AG08395 (cell line): ENCODE measurements around the gene TNFRSF6B.
"Not testable (repeated sequence)": the region's sequence is repeated elsewhere in the genome, so short reads cannot be mapped to it uniquely, and the experiment has no call there.

Experiments
- DNase-seq: peaks from one replicate; pipeline ENCODE4 v3.0.0; 2012; ENCODE audit warnings: mixed read lengths, low spot score

The TNFRSF6B gene

DNA sequence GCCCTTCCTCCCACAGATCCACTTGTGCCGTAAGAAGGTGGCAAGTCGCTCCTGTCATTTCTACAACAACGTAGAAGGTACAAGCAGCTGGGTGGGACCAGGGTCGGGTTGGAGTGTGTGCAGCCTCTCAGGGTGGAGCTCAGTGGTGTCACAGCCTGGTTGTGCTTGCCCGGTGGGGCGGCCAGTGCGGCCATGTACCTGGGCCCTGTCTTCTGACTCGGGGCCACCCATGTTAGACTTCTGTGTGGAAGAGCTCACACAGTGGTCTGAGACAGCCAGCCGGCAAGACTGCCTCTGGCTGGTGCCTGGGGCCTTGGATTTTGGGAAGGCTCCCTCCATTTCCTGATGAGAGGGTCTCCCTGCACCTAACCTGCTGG is 33.7 kb upstream of the TNFRSF6B start:
- no peak for DNase-seq

DNA sequence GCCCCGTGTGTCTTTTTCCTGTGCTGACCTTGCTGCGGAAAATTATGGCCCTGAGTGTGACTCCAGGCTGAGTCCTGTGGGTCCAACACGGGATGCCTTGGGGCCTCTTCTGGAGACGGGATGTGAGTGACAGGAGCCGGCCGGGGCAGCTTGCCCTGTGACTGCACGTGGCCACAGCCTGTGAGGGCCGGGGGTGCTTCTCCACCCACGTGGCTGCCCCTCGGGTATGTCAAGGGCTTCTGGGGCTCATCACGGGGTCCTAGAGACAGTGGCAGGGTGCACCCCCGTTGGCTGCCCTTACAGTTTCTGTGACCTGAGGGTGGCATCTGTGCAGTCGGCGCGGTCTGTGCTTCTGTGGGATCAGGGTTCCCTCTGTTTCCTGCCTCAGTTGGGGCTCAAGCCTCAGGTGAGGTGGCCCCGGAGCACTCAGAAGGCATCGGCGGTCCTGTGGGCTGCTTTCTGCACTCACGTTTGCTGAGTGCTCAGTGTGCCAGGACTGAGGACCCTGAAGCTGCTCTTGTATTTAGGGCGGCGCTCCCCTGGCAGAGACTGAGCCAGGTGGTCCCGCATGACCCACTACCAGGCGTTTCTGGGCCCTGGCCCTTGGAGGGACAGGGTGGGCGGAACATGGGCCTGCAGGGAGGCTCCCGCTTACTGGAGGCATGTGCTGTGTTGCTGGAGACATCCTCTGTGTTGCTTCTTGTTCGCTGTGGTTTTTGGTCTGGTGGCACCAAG is 33.0 kb upstream of the TNFRSF6B start:
- DNase-seq, result no peak

DNA sequence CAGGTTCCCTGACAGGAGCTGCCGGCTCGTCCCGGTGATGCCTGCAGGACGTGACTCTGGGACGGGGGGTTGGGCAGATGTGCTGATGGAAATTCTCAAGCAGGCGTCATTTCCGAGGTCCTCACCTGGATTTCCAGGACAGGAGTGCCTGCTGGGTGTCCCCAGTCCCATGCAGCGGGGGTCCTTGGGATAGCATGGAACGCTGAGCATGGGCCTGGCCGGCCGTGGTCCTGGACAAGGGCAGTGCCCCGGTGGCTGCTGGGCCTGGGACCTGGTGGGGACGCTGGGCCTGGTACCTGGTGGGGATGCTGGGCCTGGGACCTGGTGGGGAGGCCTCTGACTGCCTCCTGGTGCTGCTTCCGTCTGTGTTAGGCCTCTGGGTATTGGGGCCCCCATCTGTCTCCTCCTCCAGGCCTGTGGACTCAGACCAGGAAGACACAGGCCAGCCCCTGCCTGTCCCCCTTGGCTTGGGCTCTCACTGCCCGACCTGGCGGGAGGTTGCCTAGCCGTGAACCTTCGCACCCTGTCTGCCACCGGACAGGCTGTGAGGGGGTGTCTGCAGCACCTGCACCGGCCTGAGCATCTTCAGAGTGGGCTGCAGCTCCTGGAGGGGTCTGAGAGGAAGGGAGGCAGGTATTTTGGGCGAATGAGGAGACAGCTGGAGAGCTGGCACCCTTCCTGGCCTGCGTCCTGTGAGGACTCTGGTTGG is 32.2 kb upstream of the TNFRSF6B start:
- DNase-seq, result no peak

DNA sequence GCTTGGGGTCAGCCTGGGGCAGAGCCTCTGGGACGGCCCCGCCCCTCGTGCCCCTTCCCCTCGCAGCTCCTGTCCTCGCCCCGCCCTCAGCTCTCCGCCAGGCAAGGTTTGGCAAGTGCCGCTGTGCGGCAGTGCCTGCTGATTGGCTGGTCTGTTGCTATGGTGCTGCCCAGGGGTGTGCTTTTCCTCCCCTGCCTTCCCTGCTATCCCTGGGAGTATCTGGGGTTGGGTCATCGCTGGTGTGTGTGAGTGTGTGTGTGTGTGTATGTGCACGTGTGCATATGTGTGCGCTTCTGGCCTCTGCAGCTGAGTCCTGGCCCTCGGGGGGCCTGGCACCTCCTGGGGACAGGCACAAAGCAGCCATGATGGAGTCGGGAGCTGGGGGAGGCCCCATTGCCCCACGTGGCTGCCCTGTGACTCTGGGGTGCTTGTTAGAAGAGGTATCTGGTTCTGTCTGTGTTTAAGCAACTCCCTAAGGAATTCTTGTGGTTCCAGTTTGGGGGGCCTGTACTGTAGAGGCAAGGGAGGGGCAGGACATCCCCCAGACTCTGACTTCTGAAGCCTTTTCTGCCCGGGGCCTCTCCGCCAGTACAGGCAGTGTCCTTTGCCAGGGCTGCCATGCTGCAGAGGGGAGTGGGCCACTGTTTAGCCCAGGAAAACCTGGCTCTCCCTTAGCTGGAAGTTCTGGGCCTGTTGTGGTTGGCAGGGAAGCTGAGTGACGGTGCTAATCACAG is 31.4 kb upstream of the TNFRSF6B start:
- no peak for DNase-seq

DNA sequence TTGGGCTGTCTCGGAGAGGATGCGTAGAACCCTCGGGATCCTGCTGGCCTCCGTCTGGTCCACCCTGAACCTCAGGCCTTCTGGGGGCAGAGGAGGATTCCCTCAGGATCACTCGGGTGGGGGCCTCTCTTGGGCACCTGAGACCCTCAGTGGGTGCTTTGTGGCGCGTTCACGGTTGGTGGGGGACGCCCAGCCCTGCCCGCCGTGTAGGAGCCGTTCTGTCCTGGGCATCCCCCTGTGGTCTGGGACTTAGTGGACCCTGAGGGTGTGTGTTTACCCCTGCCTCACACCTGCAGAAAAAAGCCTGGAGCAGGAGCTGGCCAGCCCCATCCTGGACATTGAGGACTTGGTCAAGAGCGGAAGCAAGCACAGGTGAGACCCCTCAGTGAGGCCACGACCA is 30.7 kb upstream of the TNFRSF6B start:
- DNase-seq, result no peak

DNA sequence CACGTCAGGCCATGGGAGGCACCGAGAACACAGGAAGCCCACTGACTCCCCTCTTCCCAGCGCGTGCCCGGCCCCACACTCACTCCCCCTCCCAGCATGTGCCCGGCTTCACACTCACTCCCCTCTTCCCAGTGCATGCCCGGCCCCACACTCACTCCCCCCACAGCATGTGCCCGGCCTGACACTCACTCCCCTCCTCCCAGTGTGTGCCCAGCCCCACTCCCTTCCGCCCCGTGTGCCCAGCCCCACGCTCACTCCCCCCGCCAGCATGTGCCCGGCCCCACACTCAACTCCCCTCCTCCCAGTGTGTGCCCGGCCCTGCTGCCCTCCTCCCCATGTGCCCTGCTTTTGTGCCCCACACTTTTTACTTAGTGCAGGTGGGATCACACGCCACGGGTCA is 28.6 kb upstream of the TNFRSF6B start:
- DNase-seq, result no peak

DNA sequence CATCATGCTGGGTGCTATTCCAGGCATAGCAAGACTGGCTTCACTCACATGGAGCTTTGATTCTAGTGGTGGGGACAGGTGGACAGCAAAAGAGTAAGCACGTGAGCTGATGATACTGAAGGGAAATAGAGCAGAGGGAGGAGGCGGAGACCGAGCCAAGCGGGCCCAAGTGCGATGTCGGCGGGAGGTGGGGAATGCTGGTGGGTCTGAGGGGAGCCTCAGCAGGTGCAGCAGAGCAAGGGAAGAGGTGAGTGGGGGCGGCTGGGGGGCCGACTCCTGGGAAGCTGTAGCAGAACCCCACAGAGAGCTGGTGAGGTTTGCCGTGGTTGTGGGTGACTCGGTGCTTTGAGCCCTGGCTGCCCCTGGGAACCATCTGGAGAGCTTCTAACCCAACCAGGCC is 28.1 kb upstream of the TNFRSF6B start:
- no peak for DNase-seq

DNA sequence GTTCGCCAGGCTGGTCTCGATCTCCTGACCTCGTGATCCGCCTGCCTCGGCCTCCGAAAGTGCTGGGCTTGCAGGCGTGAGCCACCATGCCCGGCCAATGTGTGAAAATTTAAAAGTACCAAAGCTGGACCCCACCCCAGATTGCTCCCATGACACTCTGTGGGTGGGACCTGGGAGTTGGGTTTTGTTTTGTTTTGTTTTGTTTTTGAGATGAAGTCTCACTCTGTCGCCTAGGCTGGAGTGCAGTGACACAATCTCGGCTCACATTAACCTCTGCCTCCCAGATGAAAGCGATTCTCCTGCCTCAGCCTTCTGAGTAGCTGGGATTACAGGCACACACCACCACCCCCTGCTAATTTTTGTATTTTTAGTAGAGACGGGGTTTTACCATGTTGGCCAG is 24.8 kb upstream of the TNFRSF6B start:
- DNase-seq, result not testable (repeated sequence)

DNA sequence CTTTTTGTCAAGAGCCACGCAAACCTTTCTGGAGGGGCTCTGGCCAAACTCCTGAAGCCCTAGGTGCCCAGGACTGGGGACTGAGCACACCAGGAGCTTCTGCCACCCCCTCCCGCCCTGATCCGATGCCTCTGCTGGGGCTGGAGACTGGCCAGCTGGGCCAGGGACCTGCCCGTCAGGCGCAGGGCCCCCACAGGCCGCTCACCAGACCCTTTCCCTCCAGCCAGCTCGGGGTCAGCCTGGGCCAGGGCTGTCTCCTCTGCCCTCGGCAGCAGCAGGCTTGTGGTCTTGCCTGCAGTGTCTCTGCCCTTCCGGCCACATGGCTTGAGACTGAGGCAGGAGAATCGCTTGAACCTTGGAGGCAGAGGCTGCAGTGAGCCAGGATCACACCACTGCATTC is 23.8 kb upstream of the TNFRSF6B start:
- DNase-seq, result no peak

DNA sequence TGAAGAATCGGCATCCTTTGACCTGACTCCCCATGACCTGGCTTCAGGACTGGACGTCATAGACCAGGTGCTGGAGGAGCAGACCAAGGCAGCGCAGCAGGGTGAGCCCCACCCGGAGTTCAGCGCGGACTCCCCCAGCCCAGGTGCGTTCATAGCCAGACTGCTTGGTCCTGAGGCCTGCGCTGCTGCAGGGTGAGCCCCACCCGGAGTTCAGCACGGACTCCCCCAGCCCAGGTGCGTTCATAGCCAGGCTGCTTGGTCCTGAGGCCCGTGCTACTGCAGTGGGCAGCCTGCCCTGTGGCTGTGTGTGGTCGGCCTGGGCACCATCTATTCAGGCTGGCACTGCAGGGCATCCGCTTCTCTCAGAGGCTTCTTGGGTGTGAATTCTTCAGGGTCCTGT is 22.5 kb upstream of the TNFRSF6B start:
- DNase-seq, result no peak

DNA sequence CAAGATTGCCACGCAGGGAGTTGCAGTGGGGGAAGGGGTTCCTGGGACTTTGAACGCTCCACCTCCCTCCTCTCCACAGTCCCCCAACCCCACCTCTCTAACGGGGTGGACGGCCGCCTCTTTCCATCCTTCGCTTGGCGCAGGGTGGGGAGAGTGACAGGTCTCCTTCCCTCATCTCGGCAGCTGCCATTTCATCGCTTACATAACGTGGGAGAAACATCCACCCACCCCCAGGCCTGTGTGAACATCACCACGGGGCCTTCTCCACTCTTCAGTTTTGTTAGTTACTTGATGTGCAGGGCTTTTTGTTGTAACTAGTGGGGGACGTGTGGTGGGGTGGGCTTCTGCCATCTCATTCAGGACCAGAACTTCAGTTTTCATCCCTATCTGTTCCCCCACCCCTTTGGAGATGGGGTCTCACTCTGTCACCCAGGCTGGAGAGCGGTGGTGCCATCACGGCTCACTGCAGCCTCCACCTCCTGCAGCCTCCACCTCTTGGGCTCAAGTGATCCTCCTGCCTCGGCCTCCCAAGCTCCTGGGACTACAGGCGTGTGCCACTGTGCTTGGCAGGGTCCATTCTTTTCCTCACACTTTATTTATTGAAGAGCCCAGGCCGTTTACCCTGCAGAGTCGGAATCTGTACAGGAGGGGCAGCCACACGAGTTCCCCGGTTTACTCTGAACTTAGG is 20.6 kb upstream of the TNFRSF6B start:
- no peak for DNase-seq

DNA sequence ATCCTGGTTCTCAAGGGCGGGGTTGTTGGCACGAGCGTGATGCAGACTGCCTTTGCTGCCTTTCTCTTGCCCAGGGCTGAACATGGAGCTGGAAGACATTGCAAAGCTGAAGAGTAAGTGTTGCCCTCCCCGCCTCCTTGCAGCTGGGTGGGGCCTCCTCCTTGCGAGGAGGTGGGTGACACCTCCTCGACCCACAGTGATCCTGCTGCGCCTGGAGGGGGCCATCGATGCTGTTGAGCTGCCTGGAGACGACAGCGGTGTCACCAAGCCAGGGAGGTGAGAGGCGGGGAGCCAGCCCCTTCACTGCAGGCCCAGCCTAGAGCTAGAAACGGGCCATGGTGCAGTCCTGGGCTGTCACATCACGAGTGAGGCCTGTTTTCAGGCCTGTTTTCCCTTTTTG is 18.4 kb upstream of the TNFRSF6B start:
- no peak for DNase-seq

DNA sequence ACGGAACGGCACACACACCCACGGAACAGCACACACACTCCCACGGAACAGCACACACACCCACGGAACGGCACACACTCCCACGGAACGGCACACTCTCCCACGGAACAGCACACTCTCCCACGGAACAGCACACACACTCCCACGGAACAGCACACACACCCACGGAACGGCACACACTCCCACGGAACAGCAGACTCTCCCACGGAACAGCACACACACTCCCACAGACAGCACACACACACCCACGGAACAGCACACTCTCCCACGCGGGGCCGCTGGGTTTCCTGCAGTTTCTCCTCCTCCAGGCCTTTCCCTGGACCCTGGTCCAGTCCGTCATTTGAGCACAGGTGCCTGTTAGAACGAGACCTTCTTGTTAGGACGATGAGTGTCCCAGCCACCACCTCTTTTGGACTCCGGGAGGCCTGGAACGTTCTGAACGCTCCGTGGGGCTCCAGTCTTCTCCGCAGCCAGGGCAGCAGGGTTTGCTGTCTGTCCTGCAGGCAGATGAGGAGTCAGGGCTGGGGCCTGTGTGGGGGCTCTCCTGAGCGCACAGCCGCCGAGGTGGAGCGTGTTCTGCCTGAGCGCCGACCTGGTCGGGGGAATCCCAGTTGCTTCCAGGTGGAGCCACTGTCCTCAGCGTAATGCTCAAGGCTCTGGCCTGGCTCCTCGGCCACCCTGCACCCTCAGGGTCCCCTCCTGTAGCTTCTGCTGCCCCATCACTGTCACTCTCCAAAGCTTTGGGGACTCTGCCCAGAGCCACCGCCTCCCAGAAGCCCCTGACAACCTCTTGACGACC is 17.6 kb upstream of the TNFRSF6B start:
- DNase-seq, result no peak

DNA sequence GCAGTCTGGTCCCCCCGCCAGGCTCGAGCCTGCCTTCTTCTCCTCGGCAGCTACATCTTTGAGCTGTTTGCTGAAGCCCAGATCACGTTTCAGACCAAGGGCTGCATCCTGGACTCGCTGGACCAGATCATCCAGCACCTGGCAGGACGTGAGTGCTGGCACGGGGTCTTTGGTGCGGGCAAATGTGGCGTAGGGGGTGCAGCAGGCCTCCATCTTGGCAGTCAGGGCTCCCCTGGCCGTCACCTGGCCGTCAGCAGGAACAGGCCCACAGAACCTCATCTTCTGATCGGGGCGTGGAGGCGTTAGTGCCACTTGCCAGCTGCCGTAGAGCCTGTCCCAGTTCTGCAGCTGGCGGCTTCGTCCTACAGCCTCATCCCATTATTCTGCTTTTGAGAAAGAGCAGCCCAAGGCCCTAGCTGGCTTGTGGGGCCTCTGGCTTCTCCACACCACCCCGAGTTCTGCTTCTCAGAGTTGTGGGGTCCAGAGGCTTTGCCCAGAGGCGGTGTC is 16.6 kb upstream of the TNFRSF6B start:
- DNase-seq, result no peak

DNA sequence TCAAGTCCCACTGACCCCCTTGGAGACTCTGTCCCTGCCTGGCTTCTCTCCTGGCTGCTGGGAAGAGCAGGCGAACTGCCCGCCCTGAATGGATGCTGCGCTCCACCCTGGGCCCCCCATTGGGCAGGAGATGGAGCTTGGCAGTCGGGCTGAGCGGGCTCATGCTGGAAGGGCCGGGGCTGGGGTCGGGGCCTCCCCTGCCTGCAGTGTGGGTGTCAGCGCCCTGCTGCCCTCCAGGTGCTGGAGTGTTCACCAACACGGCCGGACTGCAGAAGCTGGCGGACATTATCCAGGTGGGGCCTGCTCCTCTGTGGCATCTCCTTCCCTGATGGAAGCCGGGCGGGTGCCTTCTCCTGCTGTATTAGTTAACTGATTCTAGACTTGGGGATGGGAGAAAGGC is 16.0 kb upstream of the TNFRSF6B start:
- no peak for DNase-seq

DNA sequence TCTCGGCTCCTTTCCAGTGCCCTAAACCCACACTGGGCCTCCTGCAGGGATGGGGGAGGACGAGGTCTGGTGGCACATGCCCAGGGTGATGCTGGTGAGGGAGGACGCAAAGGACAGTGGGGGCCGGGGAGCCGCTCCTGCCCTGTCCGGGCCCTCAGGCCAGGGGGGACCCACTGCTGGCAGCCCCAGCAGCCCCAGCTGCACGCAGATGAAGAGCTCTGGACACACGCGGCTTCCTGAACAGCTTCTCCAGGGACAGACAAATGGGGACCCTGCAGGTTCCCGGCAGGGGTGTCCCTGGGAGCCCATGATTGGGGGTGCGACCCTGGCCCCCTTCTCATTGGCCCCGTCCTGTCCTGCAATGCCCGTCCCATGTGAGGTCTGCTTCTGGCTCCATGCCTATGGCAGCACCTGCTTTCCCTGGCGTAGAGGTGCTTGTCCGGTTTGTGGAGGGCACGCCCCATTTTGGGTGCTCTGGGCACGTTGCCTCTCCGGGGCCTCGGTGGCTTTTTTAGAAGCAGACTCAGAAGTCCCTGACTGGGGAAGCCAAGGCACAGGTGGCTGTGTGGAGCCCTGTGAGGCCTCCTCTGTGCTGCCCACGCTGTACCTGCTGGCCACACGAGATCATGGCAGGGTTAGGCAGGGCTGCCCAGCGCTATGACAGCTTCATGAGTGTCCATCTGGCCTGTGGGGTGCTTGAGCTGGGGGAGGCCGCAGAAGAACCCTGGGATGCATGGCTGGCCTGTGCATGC is 15.4 kb upstream of the TNFRSF6B start:
- DNase-seq, result no peak

DNA sequence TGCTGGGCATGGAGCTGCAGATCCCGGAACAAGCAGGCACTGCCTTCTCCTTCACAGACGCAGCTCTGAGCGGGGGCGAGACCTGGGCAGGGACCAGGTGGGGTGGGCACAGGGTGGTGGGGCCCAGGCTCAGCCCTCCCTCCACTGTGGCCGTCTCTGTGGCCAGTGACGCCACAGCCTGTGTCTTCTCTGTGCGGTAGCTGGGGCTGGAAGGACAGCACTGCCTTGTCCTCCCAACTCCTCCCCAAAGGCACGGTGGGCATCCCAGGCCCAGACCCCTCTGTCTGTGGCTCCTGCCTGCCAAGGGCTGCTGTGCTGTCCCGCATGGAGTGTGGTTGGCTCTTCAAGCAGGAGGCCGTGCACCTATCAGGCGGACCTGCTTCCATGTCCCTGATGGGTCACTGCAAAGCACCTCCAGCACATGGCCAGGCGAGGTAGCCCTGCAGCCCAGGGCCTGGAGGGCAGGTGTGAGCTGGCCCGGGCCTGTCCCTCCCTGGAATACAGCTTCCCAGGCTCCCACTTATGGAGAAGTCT is 14.8 kb upstream of the TNFRSF6B start:
- DNase-seq, result no peak

DNA sequence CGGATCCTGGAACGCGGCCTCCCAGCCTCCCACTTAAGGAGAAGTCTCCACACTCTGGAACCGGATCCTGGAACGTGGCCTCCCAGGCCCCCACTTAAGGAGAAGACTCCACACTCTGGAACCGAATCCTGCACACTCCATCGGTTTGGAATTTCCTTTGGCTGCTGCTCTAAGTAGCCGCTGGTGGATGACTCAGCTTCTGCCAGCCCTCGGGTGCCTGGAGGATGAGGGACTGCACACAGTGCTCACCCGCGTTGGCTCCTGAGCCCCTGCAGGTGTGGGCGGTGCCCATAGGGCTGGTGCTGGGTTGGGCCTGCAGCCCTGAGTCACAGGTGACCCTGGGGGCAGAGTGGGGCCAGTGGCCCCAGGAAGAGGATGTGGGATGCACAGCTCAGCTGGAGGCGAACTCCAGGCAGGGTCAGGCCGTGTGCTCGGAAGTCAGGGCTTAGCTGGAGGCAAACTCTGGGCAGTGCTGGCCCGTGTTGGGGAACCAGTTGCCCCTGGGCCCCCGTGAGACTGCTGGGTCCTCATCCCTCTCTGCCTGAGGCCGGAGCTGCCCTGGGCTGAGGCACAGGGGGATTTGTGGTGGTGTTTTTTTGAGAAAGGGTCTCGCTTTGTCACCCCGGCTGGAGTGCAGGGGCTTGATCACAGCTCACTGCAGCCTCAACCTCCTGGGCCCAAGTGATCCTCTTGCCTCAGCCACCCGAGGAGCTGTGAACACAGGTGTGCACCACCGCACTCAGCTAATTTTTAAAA is 13.9 kb upstream of the TNFRSF6B start:
- DNase-seq, result peak; percentile 93

DNA sequence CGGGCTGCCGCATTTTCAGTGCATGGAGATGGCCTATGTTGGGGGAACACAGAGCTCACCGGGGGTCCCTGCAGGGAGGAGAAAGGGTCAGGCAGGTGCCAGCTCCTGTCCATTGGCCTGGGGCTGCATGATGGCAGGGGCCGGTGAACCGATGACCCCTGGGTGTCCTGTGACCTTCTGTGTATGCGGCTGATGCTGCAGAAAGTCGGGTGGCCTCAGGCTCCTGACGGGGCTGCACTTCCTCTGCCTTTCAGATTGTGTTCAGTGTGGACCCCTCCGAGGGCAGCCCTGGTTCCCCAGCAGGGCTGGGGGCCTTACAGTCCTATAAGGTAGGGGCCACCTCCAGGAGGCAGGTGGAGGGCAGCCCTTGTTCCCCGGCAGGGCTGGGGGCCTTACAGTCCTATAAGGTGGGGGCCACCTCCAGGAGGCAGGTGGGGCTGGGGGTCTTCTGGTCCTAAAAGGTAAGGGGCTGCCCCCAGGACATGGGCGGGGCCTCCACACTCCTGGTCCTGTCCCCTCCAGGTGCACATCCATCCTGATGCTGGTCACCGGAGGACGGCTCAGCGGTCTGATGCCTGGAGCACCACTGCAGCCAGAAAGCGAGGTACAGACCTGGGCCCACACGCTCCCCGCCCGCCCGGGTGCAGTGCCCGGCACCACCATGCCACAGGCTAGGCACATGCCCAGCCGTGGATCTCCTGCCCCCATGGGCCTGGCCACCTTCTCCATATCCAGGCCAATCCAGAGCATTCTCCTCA is 11.0 kb upstream of the TNFRSF6B start:
- no peak for DNase-seq
